Stimulated activated CD8-positive, alpha-beta memory T cell treated with anti-CD3 and anti-CD28 coated beads, Interleukin-7, amount 100 ng/mL, for 4 hours (primary cell): ENCODE results near the gene NOL6.
A peak's percentile ranks its signal among the peaks of the same experiment; 100 is the strongest.

Experiments
- DNase-seq, 2 donors: peaks; one replicate each; pipeline ENCODE4 v3.0.0-alpha.2; 2020; ENCODE audit warnings: low read depth in 2 of 2

Gene NOL6

GRCh38 chr9:33453999-33454660, 19.6 kb downstream of the NOL6 start:
- no peak for DNase-seq

GRCh38 chr9:33453286-33453860, 20.4 kb downstream of the NOL6 start:
- DNase-seq = no peak

- DNase-seq = peak in 1 of 2 donors; percentile 39
These were observed 20.9 kb downstream of the NOL6 start for GRCh38 chr9:33452828-33453271.

- no peak for DNase-seq
These were observed 23.0 kb downstream of the NOL6 start for GRCh38 chr9:33450621-33451146.

- no peak for DNase-seq
These were observed 24.0 kb downstream of the NOL6 start for GRCh38 chr9:33449715-33450114.

- no peak for DNase-seq
These were observed 25.7 kb downstream of the NOL6 start for GRCh38 chr9:33447799-33448553.

- peak; percentile 68 to 70 for DNase-seq
These were observed 26.6 kb downstream of the NOL6 start, which contains the start of gene AQP3 for GRCh38 chr9:33446946-33447798. Gene AQP3, minus strand, starts transcription at chr9:33447593. Its CDS starts 63 bp downstream, at chr9:33447530.

GRCh38 chr9:33446240-33446945, 27.3 kb downstream of the NOL6 start:
- no peak for DNase-seq

- DNase-seq = no peak
These were observed 28.1 kb downstream of the NOL6 start for GRCh38 chr9:33445389-33446239.

GRCh38 chr9:33443464-33444154, 30.1 kb downstream of the NOL6 start:
- DNase-seq = no peak

- DNase-seq = no peak
These were observed 30.7 kb downstream of the NOL6 start for GRCh38 chr9:33443047-33443446.

- DNase-seq = no peak
These were observed 31.6 kb downstream of the NOL6 start for GRCh38 chr9:33442125-33442524.

GRCh38 chr9:33440609-33441008, 33.1 kb downstream of the NOL6 start:
- no peak for DNase-seq

GRCh38 chr9:33440204-33440603, 33.5 kb downstream of the NOL6 start:
- no peak for DNase-seq

- no peak for DNase-seq
These were observed 34.0 kb downstream of the NOL6 start for GRCh38 chr9:33439731-33440130.

GRCh38 chr9:33438926-33439680, 34.6 kb downstream of the NOL6 start:
- no peak for DNase-seq

GRCh38 chr9:33437898-33438297, 35.8 kb downstream of the NOL6 start:
- no peak for DNase-seq

GRCh38 chr9:33437205-33437604, 36.5 kb downstream of the NOL6 start:
- DNase-seq = no peak

- DNase-seq = no peak
These were observed 37.3 kb downstream of the NOL6 start for GRCh38 chr9:33436445-33436844.
